Astrocyte (in vitro differentiated cells and primary cell): Measurements from ENCODE around the gene NRK. TPM values are rescaled to one million over a fixed set of nuclear protein-coding genes. Genes with fewer than 3 reads are reported as not detected.
"Not testable (repeated sequence)": the region's sequence is repeated elsewhere in the genome, so short reads cannot be mapped to it uniquely, and the experiment has no call there.

ENCODE experiments used
- DNase-seq: peaks from one replicate; pipeline ENCODE4 v3.0.0-alpha.2; 2010; ENCODE audit warnings: low read depth
- FAIRE-seq: peaks from 2 replicates; lab custom pipeline; 2011; peaks lifted over from hg19 to GRCh38; lab: Jason Lieb, UNC
- H2AFZ ChIP-seq: 2 replicates; pipeline ENCODE4 v1.6.0; 2012; ENCODE audit warnings: low read depth, low read length, inconsistent platforms
- H3K27ac ChIP-seq: 2 replicates; pipeline ENCODE4 v1.5.1; 2011; ENCODE audit warnings: low read depth, low read length, inconsistent platforms
- H3K27me3 ChIP-seq: 2 replicates; pipeline ENCODE4 v1.6.0; 2011; ENCODE audit warnings: low read length, inconsistent platforms; ENCODE audit not compliant: insufficient read depth
- H3K36me3 ChIP-seq: 2 replicates; pipeline ENCODE4 v1.5.1; 2011; ENCODE audit warnings: low read length, inconsistent platforms; ENCODE audit not compliant: insufficient read depth
- H3K4me1 ChIP-seq: 2 replicates; pipeline ENCODE4 v1.5.1; 2011; ENCODE audit warnings: low read length, inconsistent platforms; ENCODE audit not compliant: insufficient read depth
- H3K4me2 ChIP-seq: 2 replicates; pipeline ENCODE4 v1.6.0; 2012; ENCODE audit warnings: low read length, inconsistent platforms
- H3K4me3 ChIP-seq: 2 replicates; pipeline ENCODE4 v1.5.1; 2011; ENCODE audit warnings: low read depth, mild to moderate bottlenecking, low read length, inconsistent platforms; ENCODE audit not compliant: insufficient read depth
- H3K79me2 ChIP-seq: 2 replicates; pipeline ENCODE4 v1.6.0; 2012; ENCODE audit warnings: mild to moderate bottlenecking, low read length, inconsistent platforms; ENCODE audit not compliant: insufficient read depth
- H3K9ac ChIP-seq: 2 replicates; pipeline ENCODE4 v1.6.0; 2012; ENCODE audit warnings: mild to moderate bottlenecking, low read length, inconsistent platforms
- H3K9me3 ChIP-seq: 2 replicates; pipeline ENCODE4 v1.5.1; 2012; ENCODE audit warnings: low read depth, mild to moderate bottlenecking, low read length, inconsistent platforms; ENCODE audit not compliant: insufficient read depth
- H4K20me1 ChIP-seq: 2 replicates; pipeline ENCODE4 v1.6.0; 2012; ENCODE audit warnings: low read length, inconsistent platforms; ENCODE audit not compliant: insufficient read depth
- H3K27ac Mint-ChIP-seq: one replicate; pipeline ENCODE4 v1.8.0; 2021; ENCODE audit warnings: mild to moderate bottlenecking, mixed read lengths; ENCODE audit not compliant: unreplicated experiment
- H3K27me3 Mint-ChIP-seq: one replicate; pipeline ENCODE4 v1.8.0; 2021; ENCODE audit warnings: low read depth, mixed read lengths; ENCODE audit not compliant: unreplicated experiment
- H3K36me3 Mint-ChIP-seq: one replicate; pipeline ENCODE4 v1.8.0; 2021; ENCODE audit warnings: low read depth, mixed read lengths; ENCODE audit not compliant: unreplicated experiment
- H3K4me1 Mint-ChIP-seq: one replicate; pipeline ENCODE4 v1.8.0; 2021; ENCODE audit warnings: low read depth, mixed read lengths; ENCODE audit not compliant: unreplicated experiment
- H3K4me3 Mint-ChIP-seq: one replicate; pipeline ENCODE4 v1.8.0; 2021; ENCODE audit warnings: mild to moderate bottlenecking, moderate library complexity, mixed read lengths; ENCODE audit not compliant: unreplicated experiment
- H3K9me3 Mint-ChIP-seq: one replicate; pipeline ENCODE4 v1.8.0; 2021; ENCODE audit warnings: mild to moderate bottlenecking, mixed read lengths; ENCODE audit not compliant: unreplicated experiment
- EZH2 ChIP-seq: IDR thresholded peaks from 2 replicates; pipeline ENCODE4 v1.6.1; 2012; ENCODE audit warnings: mild to moderate bottlenecking, low read length, inconsistent platforms; ENCODE audit not compliant: insufficient read depth
- total RNA-seq: library from RNA; stranded (reverse); gene quantifications from 2 replicates; pipeline ENCODE4 v1.2.1, GENCODE V29; 2021
- TF ChIP-seq, protein P1 (sequence below): IDR thresholded peaks from 2 replicates; pipeline ENCODE4 v1.5.1; 2011; ENCODE audit warnings: low read depth, mild to moderate bottlenecking, inconsistent platforms, low read length, moderate library complexity; ENCODE audit not compliant: insufficient read depth

NRK gene
- total RNA-seq, 1 donor from 2014 or later = 20.1 TPM

- FAIRE-seq (no peak), DNase-seq (peak; percentile 2)
- no peaks in the 10 kb centered on the region for H3K9me3 ChIP-seq
- Mint-ChIP-seq H3K27me3 (no peaks in the 10 kb centered on the region), H3K36me3 (no peaks in the 10 kb centered on the region), H3K27ac (peak overlapping the region; percentile 53), H3K9me3 (no peaks in the 10 kb centered on the region), H3K4me1 (peaks cover 2% of the 10 kb centered on the region), H3K4me3 (no peak overlapping the region)
- H2AFZ ChIP-seq = no peak overlapping the region
- no peaks in the 10 kb centered on the region for H3K27me3 ChIP-seq
- no peak overlapping the region for H3K27ac ChIP-seq
- H3K4me3 ChIP-seq = no peak overlapping the region
- TF ChIP-seq EZH2 = no peak
- TF ChIP-seq, protein P1, sequence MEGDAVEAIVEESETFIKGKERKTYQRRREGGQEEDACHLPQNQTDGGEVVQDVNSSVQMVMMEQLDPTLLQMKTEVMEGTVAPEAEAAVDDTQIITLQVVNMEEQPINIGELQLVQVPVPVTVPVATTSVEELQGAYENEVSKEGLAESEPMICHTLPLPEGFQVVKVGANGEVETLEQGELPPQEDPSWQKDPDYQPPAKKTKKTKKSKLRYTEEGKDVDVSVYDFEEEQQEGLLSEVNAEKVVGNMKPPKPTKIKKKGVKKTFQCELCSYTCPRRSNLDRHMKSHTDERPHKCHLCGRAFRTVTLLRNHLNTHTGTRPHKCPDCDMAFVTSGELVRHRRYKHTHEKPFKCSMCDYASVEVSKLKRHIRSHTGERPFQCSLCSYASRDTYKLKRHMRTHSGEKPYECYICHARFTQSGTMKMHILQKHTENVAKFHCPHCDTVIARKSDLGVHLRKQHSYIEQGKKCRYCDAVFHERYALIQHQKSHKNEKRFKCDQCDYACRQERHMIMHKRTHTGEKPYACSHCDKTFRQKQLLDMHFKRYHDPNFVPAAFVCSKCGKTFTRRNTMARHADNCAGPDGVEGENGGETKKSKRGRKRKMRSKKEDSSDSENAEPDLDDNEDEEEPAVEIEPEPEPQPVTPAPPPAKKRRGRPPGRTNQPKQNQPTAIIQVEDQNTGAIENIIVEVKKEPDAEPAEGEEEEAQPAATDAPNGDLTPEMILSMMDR = no peak
- no peaks in the 10 kb centered on the region for H4K20me1 ChIP-seq
- H3K4me2 ChIP-seq = peak overlapping the region; percentile 13
- no peaks in the 10 kb centered on the region for H3K79me2 ChIP-seq
- no peaks in the 10 kb centered on the region for H3K4me1 ChIP-seq
- no peak overlapping the region for H3K9ac ChIP-seq
- no peaks in the 10 kb centered on the region for H3K36me3 ChIP-seq
Observed at GRCh38 chrX:105829011-105829410, 6.7 kb downstream of the NRK start.

DNA sequence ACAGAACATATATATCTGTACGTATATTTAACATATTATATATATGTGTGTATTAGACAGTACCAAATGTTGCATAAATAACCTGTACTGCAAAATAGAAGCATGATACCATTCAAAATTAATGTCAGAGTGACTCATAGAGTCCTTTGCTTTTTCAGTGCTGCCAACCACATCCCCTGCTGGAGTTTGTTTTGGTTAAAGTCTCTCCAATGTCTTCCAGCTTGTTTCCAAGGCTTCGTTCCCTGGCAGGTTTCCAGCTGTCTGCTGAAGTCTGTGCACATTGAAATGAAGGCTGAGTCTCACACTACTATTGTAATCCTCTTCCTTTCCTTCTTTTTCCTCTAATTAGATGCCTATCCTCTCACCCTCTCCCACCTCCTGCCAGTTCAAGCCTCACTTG, 14.9 kb downstream of the NRK start:
- Histone ChIP-seq H3K9me3 (no peaks in the 10 kb centered on the region), H3K4me3 (no peak overlapping the region), H3K9ac (no peak overlapping the region), H2AFZ (no peak overlapping the region), H3K27me3 (no peaks in the 10 kb centered on the region), H3K27ac (peak overlapping the region; percentile 56), H3K79me2 (no peaks in the 10 kb centered on the region), H3K4me2 (peak overlapping the region; percentile 73), H3K36me3 (no peaks in the 10 kb centered on the region), H3K4me1 (peaks cover 5% of the 10 kb centered on the region), H4K20me1 (no peaks in the 10 kb centered on the region)
- FAIRE-seq = peak; percentile 97
- H3K4me3 Mint-ChIP-seq = no peak overlapping the region
- no peaks in the 10 kb centered on the region for H3K9me3 Mint-ChIP-seq
- TF ChIP-seq EZH2 = no peak
- TF ChIP-seq, protein P1 = no peak
- DNase-seq = peak; percentile 86
- peaks cover 25% of the 10 kb centered on the region for H3K4me1 Mint-ChIP-seq
- H3K36me3 Mint-ChIP-seq = no peaks in the 10 kb centered on the region
- no peaks in the 10 kb centered on the region for H3K27me3 Mint-ChIP-seq
- peak overlapping the region; percentile 89 for H3K27ac Mint-ChIP-seq

GRCh38 chrX:105845631-105846030, 23.3 kb downstream of the NRK start:
- FAIRE-seq (no peak), DNase-seq (no peak)
- Histone ChIP-seq H3K9ac (no peak overlapping the region), H3K4me3 (no peak overlapping the region), H3K4me2 (no peak overlapping the region), H3K4me1 (no peaks in the 10 kb centered on the region), H3K79me2 (no peaks in the 10 kb centered on the region), H3K36me3 (no peaks in the 10 kb centered on the region), H3K9me3 (no peaks in the 10 kb centered on the region), H2AFZ (no peak overlapping the region), H3K27me3 (no peaks in the 10 kb centered on the region), H4K20me1 (no peaks in the 10 kb centered on the region), H3K27ac (no peak overlapping the region)
- Mint-ChIP-seq H3K9me3 (peaks cover 3% of the 10 kb centered on the region), H3K27me3 (no peaks in the 10 kb centered on the region), H3K4me1 (peaks cover 2% of the 10 kb centered on the region), H3K27ac (no peak overlapping the region), H3K36me3 (peaks cover 1% of the 10 kb centered on the region), H3K4me3 (no peak overlapping the region)
- TF ChIP-seq, protein P1 = no peak
- TF ChIP-seq EZH2 = no peak

GRCh38 chrX:105850100-105850499, 27.8 kb downstream of the NRK start:
- not testable (repeated sequence) for FAIRE-seq, H3K27me3 Mint-ChIP-seq, H3K4me2 ChIP-seq, H3K4me3 Mint-ChIP-seq, H3K36me3 Mint-ChIP-seq, H3K79me2 ChIP-seq, H3K4me1 Mint-ChIP-seq, DNase-seq, H3K9ac ChIP-seq, H3K9me3 ChIP-seq, H3K27ac ChIP-seq, H3K4me1 ChIP-seq, H3K9me3 Mint-ChIP-seq, H2AFZ ChIP-seq, H3K27me3 ChIP-seq, H3K4me3 ChIP-seq, H4K20me1 ChIP-seq, H3K27ac Mint-ChIP-seq, H3K36me3 ChIP-seq
